NK-92 treated with Interleukin-12 subunit alpha and Interleukin-12 subunit beta, amount 100 ng/mL, for 24 hours (cell line): ENCODE measurements around the gene DNASE1L1.

Source experiments
- DNase-seq: peaks from one replicate; lab custom pipeline; 2025; lab: John Stamatoyannopoulos, UW

The DNASE1L1 gene

DNA sequence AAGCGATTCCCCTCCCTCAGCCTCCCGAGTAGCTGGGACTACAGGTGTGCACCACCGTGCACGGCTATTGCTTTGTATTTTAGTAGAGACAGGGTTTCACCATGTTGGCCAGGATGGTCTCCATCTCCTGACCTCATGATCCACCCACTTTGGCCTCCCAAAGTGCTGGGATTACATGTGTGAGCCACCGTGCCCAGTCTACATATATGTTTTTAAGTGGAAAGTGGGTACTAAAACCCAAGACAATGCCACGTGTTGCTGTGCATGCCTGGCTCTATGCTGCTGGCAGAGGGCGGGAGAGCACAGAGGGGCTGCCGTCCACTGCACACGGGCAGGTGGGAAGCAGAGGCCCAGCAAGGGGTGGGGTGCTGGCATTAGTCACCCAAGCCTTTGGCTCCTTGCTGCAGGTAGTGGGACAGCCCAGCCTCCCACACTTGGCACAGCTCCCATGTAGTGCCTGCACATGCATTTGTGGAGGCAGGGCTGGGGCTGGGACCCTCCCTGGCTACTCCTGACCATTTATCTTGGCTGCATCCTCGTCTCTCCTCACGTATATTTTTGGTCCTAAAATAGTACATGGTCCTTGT lies 26.5 kb downstream of the DNASE1L1 start:
- DNase-seq = no peak

DNA sequence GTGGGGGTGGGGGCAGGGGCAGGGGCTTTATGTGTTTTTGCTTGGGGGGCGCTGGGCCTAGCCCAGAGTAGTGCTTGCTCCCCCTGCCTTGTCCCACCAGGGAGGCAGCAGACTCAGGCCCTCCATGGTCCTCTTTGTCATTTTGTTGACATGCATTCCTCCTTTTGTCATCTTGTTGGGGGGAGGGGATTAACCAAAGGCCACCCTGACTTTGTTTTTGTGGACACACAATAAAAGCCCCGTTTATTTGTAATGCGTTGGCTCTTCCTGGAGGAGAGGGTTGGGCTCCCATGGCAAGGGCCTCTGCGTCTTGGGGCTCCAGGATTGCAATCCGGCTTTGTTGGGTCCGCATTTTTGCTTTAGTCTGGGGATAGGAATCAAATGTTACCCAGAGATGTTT lies 27.8 kb downstream of the DNASE1L1 start:
- DNase-seq = no peak

- no peak for DNase-seq
Observed at GRCh38 chrX:154380787-154381186, 28.3 kb downstream of the DNASE1L1 start.

DNA sequence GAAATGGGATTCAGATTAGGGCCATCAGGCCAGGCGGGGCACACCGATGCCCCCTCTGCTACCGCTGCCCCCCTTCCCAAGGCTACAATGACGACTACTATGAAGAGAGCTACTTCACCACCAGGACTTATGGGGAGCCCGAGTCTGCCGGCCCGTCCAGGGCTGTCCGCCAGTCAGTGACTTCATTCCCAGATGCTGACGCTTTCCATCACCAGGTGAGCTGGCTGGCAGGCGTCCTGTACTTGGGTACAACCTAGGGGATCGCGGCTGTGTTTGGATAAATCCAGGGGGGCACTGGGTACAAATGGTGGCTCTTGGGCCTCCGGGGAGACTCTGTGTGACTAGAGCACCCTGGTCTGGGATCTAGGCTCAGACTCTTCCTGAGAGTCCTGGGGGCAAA lies 28.9 kb downstream of the DNASE1L1 start:
- no peak for DNase-seq

- no peak for DNase-seq
Observed at GRCh38 chrX:154379569-154379951, 29.5 kb downstream of the DNASE1L1 start.

DNA sequence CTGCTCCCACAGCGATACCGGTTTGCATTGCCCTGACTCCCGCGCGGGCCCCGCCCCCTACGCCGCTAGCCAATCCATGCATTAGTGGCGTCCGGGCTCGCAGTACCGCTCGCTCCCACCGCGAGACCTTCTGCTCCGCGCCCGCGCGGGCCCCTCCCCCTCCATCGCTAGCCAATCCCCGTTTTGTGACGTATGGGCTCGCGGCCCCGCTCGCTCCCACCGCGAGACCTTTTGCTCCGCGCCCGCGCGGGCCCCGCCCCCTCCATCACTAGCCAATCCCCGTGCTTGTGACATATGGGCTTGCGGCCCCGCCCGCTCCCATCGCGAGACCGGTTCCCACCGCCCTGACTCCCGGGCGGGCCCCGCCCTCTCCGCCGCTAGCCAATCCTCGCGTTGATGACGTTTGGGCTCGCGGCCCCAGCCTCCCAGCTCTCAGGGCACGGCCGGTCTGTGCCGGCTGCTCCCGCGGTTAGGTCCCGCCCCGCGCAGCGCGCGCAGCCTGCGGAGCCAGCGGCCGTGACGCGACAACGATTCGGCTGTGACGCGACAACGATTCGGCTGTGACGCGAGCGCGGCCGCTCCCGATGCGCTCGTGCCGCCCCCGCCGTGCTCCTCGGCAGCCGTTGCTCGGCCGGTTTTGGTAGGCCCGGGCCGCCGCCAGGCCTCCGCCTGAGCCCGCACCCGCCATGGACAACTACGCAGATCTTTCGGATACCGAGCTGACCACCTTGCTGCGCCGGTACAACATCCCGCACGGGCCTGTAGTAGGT lies 30.1 kb downstream of the DNASE1L1 start, which contains the start of gene EMD:
Gene EMD, plus strand, starts transcription at position 497 of the 770 bp plus-strand sequence. Its CDS starts 190 bp downstream, at position 687.
- DNase-seq = peak; percentile 97

DNA sequence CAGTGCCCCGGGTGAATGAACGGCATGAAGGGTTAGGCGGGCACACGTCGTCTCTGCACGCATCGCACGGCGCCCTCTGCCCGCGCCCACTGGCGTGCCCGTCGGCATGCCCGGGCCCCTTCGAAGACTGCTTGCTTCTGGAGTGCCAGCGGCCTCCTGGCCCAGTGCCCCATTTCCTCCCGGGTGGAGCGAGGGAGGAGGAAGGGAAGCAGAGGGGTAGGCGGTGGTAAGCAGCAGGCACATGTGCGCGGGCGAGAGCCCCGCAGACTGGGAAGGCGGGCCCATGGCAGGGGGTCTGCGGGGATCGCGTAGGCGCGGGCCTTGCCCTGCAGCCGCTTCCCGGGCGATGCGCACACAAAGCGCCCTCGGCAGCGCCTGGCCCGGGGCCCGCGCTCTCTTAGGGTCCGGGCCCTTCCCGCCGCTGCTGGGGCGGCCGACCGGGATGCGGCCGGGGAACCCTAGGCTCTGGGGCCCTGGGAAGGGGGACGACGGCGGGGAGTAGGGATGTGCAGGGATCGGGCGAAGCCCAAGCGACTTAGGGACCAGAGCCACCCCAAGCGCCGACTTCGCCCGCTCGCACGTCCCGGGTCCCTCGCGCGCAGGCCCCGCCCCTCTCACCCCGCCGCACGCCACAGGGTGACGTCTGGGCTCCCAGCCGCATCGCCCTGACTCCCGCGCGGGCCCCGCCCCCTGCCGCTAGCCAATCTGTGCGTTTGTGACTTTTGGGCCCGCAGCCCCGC lies 30.8 kb downstream of the DNASE1L1 start:
- no peak for DNase-seq

DNA sequence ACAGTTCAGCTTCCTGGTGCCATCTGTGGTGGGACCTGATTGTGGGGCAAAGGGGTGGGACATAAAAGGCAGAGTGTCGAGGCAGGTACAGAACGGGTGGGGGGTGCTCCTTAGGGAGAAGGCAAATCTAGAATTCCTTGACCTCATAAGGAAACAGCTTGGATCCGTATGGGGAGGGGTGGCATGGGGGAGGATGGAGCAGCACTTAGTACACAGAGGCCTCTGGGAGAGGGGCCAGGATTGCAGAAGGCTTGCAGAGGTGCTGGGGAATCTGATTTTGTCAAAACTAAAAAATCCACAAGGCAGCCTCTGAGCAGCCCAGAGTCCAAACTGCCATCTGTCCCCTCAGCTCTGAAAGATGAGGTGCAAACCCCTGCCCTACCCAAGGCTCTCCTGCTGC lies 32.3 kb downstream of the DNASE1L1 start:
- DNase-seq = no peak

GRCh38 chrX:154375156-154375504 lies 33.9 kb downstream of the DNASE1L1 start:
- DNase-seq = no peak

DNA sequence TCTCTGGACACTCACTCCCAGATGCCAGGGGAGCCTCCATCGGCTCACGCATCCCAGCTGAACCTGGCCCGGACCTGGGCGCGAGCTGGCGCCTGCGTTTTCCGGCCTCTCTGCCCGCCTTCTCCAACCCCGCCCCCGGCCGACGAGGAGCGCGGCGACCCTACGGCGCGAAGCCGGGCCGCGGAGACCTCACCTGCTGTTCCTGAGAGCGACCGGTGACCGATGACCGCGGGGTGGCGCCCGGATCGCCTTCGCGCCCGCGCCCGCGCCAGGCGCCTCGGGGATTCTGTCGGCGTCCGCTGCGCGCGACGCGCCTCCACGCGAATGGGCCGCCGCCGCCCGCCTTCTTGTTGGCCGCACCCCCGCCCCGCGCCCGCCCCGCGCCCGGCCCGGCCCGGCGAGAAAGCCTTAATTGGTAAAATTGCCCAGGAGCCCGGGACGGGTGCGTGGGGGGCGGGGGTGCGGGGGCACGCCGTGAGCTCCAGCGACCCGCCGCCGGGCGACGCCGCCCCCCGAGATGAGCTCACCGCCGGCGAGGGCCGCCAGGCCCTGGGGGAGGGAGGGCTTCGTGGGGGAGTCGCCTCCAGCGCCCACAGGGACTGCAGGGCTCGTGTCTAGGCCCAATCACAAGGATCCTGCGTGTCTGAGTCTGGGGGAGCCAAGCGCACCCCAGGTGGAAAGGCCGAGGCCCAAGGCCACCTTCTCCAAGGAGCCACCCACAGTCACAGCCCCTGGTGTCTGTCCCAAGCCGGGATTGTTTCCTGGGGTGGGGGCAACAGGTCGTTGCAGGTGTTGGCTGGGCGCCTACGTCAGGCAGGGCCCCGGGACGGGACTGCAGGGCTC lies 34.5 kb downstream of the DNASE1L1 start, which contains the start of gene FLNA:
Gene FLNA, minus strand, starts transcription at position 322 of the 843 bp plus-strand sequence. CDS start 3,389 bp downstream, outside the sequence.
- DNase-seq = no peak

DNA sequence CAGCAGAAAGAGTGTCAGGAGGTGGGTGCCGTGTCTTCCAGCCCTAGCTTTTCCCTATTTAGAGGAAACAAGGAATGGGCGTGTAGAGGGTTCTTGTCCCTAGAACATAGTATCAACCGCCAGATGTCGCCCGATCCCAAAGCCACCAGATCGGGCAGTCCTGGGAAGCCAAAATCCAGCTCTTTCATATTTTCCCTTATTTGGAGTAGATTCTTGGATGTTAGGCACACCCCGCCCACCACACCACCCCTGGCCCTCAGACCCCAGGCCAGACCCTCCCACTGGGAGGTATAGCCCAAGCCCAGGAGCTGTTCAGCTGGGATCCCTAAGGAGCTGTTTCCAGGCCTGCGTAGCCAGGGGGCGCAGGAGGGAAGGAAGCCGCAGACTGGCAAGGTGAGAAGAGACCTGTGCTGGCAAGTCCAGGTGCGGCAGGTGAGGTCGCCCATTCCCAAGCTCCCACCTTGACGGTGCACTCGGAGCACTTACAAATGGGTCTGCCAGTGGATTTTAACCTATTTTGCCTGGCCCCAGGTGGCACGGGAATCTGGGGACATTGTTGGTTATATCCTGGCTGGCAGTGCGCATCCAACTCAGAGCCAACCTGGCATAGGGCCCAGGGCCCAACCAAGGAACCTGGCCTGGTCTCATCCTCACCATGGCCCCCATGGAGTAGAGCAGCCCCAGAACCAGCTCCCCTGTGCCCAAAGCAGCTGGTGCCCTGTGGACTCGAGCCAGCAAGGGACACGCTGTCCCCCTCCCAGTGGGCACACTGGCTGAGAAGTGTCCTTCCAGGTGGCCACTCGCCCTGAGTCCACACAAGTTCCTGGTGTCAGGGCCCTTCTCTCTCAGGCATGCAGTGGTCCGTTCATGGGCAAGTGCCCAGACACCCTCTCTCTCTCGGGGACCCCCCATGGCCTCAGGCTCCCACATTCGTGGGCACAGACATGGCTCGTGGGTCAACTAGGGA lies 35.4 kb downstream of the DNASE1L1 start:
- no peak for DNase-seq

DNA sequence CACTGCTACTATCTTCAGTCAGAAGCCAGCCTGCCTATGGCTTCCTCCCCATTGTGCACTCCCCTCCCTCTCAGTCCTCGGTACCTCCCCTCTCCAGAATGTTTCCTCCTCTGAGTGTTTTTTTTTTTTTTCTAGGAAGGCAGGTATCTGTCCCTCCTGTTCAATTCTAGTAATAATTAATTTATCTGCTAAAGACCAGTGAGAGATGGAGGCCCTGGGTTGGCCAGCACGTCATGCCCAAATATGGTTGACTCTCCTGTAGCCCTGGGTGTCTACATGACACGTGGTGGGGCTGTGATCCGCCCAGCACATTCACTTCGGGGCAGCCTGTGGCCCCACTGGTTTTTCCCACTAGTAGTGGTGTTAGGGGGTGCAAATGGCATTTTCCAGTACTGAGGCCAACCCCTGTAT lies 36.4 kb downstream of the DNASE1L1 start:
- DNase-seq = no peak

- DNase-seq = no peak
Observed at GRCh38 chrX:154371789-154372300, 37.2 kb downstream of the DNASE1L1 start.

DNA sequence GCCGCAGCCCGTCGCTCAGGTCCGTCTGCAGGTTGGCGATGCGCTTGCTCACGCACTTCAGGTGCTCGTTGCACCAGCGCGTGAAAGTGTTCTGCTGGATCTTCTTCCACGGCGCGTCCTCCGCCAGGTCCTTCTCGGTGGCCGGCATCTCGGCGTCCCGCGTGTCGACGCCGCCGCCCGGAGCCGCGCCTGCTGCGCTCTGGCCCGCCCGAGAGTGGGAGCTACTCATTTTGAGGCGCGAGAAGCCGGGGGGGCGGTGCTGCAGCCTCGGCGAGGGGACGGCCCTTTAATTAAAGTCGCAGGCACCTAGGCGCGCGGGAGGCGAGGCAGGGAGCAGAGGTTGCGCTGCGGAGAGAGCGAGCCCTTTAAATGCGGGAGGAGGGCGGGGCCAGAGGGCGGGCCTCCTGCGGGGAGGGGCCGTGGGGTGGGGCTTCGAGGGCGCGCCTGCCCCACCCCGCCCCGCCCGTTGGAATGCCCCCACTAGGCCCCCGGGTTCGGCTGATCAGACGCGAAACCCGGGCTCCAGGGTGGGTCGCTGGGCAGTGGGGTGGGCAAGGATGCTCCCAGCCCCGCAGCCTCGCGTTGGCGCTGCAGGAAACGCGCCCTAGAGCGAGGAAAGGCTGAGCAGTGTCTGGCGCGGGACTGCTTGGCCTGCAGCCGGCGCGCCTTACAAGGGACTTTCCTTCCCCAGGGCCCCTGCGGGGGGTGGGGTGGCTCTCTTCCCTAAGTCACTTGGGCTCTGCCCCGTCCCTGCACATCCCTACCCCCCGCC lies 37.9 kb downstream of the DNASE1L1 start:
- DNase-seq = peak; percentile 89

DNA sequence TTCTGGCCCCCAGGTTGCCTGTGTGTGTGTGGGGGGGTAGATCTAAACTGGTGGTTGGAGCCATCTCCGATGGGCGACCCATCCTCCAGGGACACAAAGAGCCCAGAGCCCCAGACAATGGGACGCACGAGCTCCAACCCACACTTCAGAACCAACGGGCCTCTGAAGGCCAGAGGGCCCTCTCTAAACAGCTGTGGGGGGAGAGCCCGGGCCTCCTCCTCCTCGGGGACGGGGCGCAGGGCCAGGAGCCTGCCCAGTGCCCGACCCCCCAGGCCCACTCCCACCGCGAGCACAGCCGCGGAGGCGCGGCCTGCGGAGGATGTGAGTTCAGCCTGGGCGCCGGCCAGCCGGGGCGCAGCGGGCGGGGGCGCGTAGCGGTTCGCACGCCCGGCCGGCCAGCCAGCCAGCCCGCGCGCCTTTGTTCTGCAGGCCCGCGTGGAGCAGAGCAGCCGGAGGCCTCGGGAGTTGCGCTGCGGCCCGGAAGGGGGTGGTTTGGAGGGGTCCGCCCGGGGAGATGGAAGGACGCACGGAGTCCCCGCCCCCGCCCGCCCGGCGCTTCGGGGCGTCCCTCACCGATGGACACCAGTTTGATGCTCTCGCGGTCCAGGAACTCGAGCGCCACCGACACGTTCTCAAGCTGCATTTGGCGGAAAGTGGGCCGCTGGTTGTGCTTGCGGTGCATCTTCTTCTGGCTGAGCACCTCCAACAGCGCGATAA lies 38.6 kb downstream of the DNASE1L1 start:
- DNase-seq = peak; percentile 50

DNA sequence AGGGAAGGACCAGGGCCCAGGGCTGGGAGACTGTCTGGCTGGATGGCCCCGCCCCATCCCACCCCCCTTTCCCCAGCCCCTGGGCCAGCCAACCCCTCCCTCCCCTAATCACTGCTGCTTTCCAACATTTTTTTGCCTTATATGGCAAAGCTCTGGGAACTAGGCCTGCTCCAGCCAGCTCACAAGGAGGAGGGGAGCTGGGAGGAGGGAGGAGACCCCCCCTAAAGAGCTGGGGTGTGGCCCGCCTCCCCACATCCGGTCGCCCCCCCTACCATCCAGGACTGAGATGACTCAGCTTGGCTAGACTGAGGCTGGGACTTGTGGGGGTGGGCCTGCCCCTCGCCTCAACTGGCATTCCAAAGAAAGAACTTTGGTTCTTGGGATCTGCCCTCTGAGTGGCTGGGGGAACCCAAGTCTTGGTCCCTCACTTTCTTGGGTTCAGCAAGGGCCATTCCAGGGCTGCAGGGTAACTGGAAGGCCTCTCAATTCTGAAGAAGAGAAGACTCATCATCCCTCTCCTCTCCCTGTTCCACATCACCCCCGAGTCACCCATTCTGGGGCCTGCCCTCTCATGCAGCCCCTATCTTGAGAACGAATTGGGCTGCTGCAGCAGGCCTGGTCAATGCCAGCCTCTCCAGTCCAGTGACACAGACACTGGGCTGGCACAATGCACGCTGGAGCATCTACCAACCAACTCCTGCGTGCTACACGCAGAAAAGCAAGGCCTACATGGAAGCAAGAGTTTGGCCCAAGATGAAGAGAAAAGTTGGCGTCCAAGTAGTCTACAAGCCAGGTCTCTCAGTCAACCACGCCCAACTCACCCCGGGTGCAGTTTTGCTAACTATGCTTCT lies 39.4 kb downstream of the DNASE1L1 start:
- peak; percentile 64 for DNase-seq

DNA sequence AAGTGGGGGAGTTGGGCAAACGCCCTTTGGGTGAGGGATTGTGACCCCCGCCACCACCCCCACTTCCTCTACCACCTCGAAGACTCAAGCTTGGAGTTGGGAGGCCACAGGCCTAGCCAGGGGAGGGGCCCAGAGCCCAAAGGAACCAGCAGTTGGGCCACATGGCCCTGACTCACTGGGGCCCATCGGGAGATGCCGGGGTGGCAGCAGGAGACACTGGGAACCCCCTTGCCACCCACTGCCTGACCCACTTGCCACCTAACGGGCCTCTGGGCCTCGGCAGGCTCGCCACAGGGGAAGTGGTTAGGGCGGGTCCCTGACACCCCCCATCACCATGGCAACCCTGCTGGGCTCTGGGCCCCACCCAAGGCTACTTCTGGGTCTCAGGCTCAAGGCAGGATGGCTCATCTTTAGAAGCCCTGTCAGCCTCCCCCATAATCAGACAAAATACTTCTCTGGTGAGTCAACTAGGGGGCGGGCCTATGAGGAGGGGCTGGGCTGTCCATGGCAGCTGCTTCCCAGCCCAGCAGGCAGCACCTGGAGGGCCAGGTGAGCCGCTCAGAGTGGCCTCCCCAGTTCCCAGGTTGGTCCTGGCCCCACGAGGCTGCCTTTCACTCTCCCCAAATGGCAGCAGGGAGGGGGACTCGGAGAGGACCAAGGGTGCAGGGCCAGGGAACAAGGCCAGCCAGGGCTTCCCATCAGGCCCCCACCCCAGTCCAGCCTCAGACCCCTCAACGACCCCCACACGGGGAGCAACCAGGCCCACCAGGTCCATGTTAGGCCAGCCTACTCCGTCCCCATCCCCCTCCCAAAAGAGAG lies 40.2 kb downstream of the DNASE1L1 start:
- peak; percentile 92 for DNase-seq
